Measurements from ENCODE around the gene IFNA8. TPM values are rescaled to one million over a fixed set of nuclear protein-coding genes. Genes with fewer than 3 reads are reported as not detected.
"Not testable (repeated sequence)": the region's sequence is repeated elsewhere in the genome, so short reads cannot be mapped to it uniquely, and the experiment has no call there.

IFNA8 gene
- total and polyA plus RNA-seq, 2 experiments from 2014 or later, result not detected

DNA sequence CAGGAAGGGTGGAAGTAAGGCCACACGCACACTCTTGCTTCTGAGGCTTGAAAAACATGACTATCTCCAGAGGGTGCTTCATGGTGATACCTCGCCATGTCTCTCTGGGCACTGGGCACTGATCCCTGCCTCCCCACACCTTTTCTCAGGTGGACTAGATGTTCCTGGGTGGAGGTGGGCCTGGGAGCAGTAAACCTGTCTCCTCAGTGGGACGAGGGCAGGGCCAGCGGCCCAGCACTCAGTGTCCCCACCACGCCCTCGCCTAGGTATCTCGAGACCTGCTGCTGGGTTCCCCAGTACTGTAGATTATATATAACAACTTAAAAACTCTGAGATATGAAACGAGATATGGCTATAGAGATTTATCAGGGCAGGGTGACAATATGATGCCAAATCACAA, 46.6 kb upstream of the IFNA8 start:
- Histone ChIP-seq H3K27me3 (ENCODE audit: insufficient read depth) (no peaks in the 10 kb centered on the region), H3K9me2 (ENCODE audit: insufficient read depth) (no peaks in the 10 kb centered on the region), H3K4me2 (no peak overlapping the region), H3K79me2 (replicated peaks; ENCODE audit: insufficient read depth) (no peaks in the 10 kb centered on the region), H3K36me3 (ENCODE audit: insufficient read depth) (no peaks in the 10 kb centered on the region), H3K4me3 (no peak overlapping the region), H3F3A (replicated peaks; ENCODE audit: low read depth) (no peaks in the 10 kb centered on the region), H4K20me1 (replicated peaks; ENCODE audit: insufficient read depth) (no peaks in the 10 kb centered on the region), H3K27ac (ENCODE audit: low read depth) (no peak overlapping the region), H3K4me1 (ENCODE audit: insufficient read depth) (no peaks in the 10 kb centered on the region), H2AFZ (no peak overlapping the region)
- ATAC-seq (no peak), DNase-seq (ENCODE audit: low spot score) (no peak)
- H3K27me3 Mint-ChIP-seq (ENCODE audit: insufficient read depth, low read depth, poor library complexity), result peaks cover 2% of the 10 kb centered on the region
- TF ChIP-seq REST (IDR thresholded peaks at IDR 0.05; ENCODE audit: unreplicated experiment) (no peak), NANOG (IDR thresholded peaks at IDR 0.05; ENCODE audit: borderline replicate concordance) (no peak), EZH2phosphoT487 (IDR thresholded peaks at IDR 0.05; ENCODE audit: unreplicated experiment) (no peak), CREB1 (CRISPR knock-in tag; IDR thresholded peaks at IDR 0.05; ENCODE audit: low read depth) (no peak), STAT1 (IDR thresholded peaks at IDR 0.05; ENCODE audit: unreplicated experiment) (no peak), ZNF331 (CRISPR knock-in tag; IDR thresholded peaks at IDR 0.05; ENCODE audit: low read depth) (no peak), POLR2AphosphoS5 (IDR thresholded peaks at IDR 0.05; ENCODE audit: low read depth) (no peak), ETS1 (IDR thresholded peaks at IDR 0.05) (no peak)
- no peak overlapping the region for H3K27ac Mint-ChIP-seq
- no peaks in the 10 kb centered on the region; the same call in 2 of the 3 replicates for H3K4me1 Mint-ChIP-seq
- H3K9me3 Mint-ChIP-seq, result no peaks in the 10 kb centered on the region
- H3K4me3 Mint-ChIP-seq, result no peak overlapping the region
- no peaks in the 10 kb centered on the region for H3K36me3 Mint-ChIP-seq (ENCODE audit: low read depth)

DNA sequence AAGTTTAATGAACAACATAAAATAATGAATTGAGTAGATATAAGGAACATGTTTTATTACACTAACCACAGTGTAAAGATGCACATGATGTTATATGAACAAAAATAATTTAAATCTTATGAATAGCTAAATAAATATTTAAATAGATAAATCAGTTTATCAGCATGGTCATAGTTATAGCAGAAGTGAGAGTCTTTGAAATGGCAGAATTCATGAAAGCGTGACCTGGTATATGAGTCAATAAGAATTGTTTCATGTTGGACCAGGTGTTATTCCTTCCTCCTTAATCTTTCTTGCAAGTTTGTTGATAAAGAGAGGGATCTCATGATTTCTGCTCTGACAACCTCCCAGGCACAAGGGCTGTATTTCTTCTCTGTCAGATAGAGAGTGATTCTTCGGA, 41.7 kb upstream of the IFNA8 start:
- not testable (repeated sequence) for DNase-seq (ENCODE audit: low spot score); H2AFZ ChIP-seq; H3K27ac Mint-ChIP-seq; H3K36me3 ChIP-seq (ENCODE audit: insufficient read depth); H3K79me2 ChIP-seq (replicated peaks; ENCODE audit: insufficient read depth); H3K9me2 ChIP-seq (ENCODE audit: insufficient read depth); H3K4me3 Mint-ChIP-seq; H3K4me1 Mint-ChIP-seq; H3K27ac ChIP-seq (ENCODE audit: low read depth); H3K4me3 ChIP-seq; H3K36me3 Mint-ChIP-seq (ENCODE audit: low read depth); H3K9me3 Mint-ChIP-seq; H4K20me1 ChIP-seq (replicated peaks; ENCODE audit: insufficient read depth); H3K4me1 ChIP-seq (ENCODE audit: insufficient read depth); H3K4me2 ChIP-seq; H3F3A ChIP-seq (replicated peaks; ENCODE audit: low read depth); H3K27me3 ChIP-seq (ENCODE audit: insufficient read depth); H3K27me3 Mint-ChIP-seq (ENCODE audit: insufficient read depth, low read depth, poor library complexity); ATAC-seq

All from GM23338 (cell line).